GM12878 (cell line): Measurements from ENCODE around the gene MDFI.

Source experiments
- ESRRA ChIP-seq: IDR thresholded peaks from 2 replicates; pipeline ENCODE4 v1.6.1; 2012; ENCODE audit warnings: mild to moderate bottlenecking, low read length, improper control_type of control experiment
- RAD51 ChIP-seq: fragments of 450-650 bp; IDR thresholded peaks from 2 replicates; pipeline ENCODE4 v1.6.1; 2016; ENCODE audit warnings: moderate library complexity, mild to moderate bottlenecking, inconsistent platforms

DNA sequence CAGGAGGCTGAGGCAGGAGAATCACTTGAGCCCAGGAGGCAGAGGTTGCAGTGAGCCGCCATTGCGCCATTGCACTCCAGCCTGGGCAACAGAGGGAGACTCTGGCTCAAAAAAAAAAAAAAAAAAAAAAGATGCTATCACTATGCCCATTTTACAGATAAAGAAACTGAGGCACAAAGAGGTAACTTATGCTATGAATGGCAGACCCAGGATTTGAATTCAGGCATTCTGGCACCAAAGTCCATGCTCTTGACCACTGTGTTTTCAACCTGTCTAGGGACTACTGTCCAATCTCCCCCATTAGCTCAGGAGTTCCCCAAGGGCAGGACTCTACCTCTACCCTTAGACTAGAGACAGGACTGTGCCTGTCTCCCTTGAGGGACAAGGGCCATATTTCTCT, 9.1 kb upstream of the MDFI start:
- TF ChIP-seq RAD51 (no peak), ESRRA (no peak)
